ENCODE measurements around the gene SRSF10. TPM values are rescaled to one million over a fixed set of nuclear protein-coding genes. Genes with fewer than 3 reads are reported as not detected.

Gene SRSF10
- total and polyA plus RNA-seq, 3 donors from 2014 or later, result 113 to 141 (median 124) TPM

GRCh38 chr1:23964790-23965740 lies 15.1 kb downstream of the SRSF10 start:
- WGBS, 2 donors, result 79% methylated on average over 5 of the region's 5 CpGs
- Histone ChIP-seq H3K9me3 (no peaks in the 10 kb centered on the region), H3K4me3 (no peak overlapping the region), H3K27ac (no peak overlapping the region), H3K4me1 (peaks cover 6% of the 10 kb centered on the region), H3K36me3 (ENCODE audit: low read depth, missing control alignments) (no peaks in the 10 kb centered on the region), H3K27me3 (no peaks in the 10 kb centered on the region)
- no peak for DNase-seq
- no peak for TF ChIP-seq POLR2A (IDR thresholded peaks at IDR 0.05)
- TF ChIP-seq CTCF (IDR thresholded peaks at IDR 0.05), result no peak
- intact Hi-C loops (cut with DNase I; ENCODE audit: low total_unique reads), result no loop called here

GRCh38 chr1:23964235-23964668 lies 15.9 kb downstream of the SRSF10 start:
- peaks cover 6% of the 10 kb centered on the region for H3K4me1 ChIP-seq
- H3K27ac ChIP-seq, result no peak overlapping the region
- H3K4me3 ChIP-seq, result no peak overlapping the region
- no peaks in the 10 kb centered on the region for H3K27me3 ChIP-seq
- H3K9me3 ChIP-seq, result no peaks in the 10 kb centered on the region
- no peaks in the 10 kb centered on the region for H3K36me3 ChIP-seq (ENCODE audit: low read depth, missing control alignments)
- intact Hi-C loops (cut with DNase I; ENCODE audit: low total_unique reads), result no loop called here
- no peak for DNase-seq
- TF ChIP-seq POLR2A (IDR thresholded peaks at IDR 0.05) (no peak), CTCF (IDR thresholded peaks at IDR 0.05) (no peak)
- WGBS, 2 donors, result 86% methylated on average over 3 of the region's 3 CpGs

- WGBS, 2 donors, result 63 to 64% methylated on average over 1 of the region's 1 CpG
- no peak for DNase-seq
- intact Hi-C loops (cut with DNase I; ENCODE audit: low total_unique reads), result no loop called here
Measured at GRCh38 chr1:23963617-23964234, 16.4 kb downstream of the SRSF10 start.

GRCh38 chr1:23960291-23961020 lies 19.7 kb downstream of the SRSF10 start:
- no peak for DNase-seq
- 0 to 1% methylated on average over 15 of the region's 15 CpGs for WGBS, 2 donors
- H3K27me3 ChIP-seq, result no peaks in the 10 kb centered on the region
- TF ChIP-seq CTCF (IDR thresholded peaks at IDR 0.05) (no peak), POLR2A (IDR thresholded peaks at IDR 0.05) (no peak)
- H3K9me3 ChIP-seq, result no peaks in the 10 kb centered on the region
- no peaks in the 10 kb centered on the region for H3K36me3 ChIP-seq (ENCODE audit: low read depth, missing control alignments)
- intact Hi-C loops (cut with DNase I; ENCODE audit: low total_unique reads), result no loop called here
- H3K4me1 ChIP-seq, result peaks cover 10% of the 10 kb centered on the region
- H3K27ac ChIP-seq, result peak overlapping the region; percentile 99
- H3K4me3 ChIP-seq, result peak overlapping the region; percentile 73 to 86

More at GRCh38 chr1:23963617-23964234, 16.4 kb downstream of the SRSF10 start:
- no peak overlapping the region for H3K27ac ChIP-seq
- no peak for TF ChIP-seq POLR2A (IDR thresholded peaks at IDR 0.05)
- no peak for TF ChIP-seq CTCF (IDR thresholded peaks at IDR 0.05)
- peaks cover 6% of the 10 kb centered on the region for H3K4me1 ChIP-seq
- H3K9me3 ChIP-seq, result no peaks in the 10 kb centered on the region
- no peak overlapping the region for H3K4me3 ChIP-seq
- no peaks in the 10 kb centered on the region for H3K27me3 ChIP-seq
- no peaks in the 10 kb centered on the region for H3K36me3 ChIP-seq (ENCODE audit: low read depth, missing control alignments)
